ENCODE results near the gene STXBP6.
"Not testable (repeated sequence)": the region's sequence is repeated elsewhere in the genome, so short reads cannot be mapped to it uniquely, and the experiment has no call there.

The STXBP6 gene

DNA sequence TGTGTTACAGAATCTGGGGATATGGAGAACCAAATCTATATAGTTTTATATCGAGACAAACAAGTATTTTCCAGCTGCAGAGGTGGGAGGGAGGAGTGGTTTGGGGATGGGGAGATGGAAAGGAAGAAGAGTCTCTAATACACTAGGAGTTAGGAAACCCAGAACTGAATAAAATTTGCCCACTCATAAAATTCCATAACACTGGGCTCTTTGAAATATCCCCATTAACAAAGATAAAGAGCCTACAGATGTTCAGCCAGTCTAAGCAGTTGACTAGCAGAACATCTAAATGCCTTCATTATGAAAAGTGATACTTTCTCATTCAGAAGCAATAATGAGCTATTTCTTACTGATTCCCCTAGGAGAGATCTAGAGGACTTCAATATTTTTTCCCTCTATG is 264.2 kb downstream of the STXBP6 start:
- no peak for DNase-seq

DNA sequence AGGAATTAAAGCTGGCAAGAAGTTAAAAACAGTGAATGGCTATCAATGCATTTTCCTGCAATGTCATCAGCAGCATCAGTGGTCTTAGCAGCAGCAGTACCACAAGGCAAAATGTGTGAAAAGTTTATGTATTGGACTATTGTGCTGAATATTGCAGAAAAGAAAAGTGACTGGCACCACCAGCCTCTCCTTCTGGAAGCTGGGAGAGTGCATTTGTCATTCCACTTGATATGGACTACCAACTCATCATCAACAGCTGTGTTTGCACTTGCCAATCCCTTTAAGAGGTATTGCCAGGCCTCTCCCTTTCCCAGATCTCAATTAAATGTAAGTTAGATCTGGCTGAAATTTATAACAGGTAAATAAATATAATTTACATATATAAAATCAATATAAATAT is 265.0 kb downstream of the STXBP6 start:
- no peak for DNase-seq

DNA sequence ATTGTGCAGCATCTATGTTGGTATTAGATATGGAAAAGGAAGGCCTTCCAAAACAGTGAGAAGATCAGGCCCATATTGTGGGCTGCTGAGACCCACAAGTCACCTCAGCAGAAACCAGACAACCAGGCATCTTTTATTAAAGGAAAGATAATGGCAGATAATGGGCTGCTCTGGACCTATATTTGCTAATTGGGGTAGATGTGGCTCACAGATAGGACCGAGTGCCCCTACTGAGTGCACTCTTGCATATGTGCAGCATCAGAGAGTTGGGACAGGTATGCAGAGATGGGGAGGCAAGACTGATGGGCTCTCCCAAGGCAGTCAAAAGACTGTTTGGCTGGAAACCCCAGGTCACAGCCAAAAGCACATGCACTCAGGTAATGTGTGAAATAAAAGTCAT is 266.2 kb downstream of the STXBP6 start:
- no peak for DNase-seq

DNA sequence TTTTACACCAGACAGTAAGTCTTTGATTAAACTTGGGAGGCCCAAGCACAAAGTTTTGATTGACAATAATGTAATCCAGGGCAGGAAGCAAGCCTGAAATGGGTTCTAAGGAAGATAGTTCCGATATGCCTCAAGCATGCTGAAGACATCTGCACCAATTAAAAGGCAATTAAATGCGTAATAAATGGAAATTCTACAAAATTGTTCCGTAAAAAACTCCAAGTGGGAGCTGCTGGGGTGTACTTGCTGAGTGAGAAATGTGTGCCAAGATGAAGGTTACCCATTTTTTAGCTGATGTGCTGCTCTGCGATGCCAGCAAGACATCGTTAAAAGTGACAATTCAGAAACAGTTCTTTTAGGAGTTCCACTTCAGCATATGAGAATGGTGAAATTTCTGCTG is 269.7 kb downstream of the STXBP6 start:
- DNase-seq: no peak

DNA sequence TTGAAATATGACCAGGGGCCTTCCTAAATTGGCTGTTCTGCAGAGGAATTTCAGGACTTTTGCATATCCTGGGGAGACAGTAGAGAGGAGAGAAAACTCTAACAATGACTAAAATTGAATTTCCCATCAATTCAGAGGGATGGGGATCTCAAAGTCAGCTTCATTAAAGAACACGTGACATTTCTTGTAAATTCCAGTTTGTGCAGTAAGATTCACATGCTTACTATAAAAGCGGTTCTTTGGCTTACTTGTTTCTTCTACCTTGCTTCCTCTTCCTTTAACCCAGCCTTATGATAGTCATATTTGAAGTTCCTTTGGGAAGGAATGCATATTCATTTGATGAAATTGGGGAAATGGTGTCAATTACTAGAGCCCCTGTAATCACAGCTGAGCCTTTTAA is 272.3 kb downstream of the STXBP6 start:
- DNase-seq: no peak

DNA sequence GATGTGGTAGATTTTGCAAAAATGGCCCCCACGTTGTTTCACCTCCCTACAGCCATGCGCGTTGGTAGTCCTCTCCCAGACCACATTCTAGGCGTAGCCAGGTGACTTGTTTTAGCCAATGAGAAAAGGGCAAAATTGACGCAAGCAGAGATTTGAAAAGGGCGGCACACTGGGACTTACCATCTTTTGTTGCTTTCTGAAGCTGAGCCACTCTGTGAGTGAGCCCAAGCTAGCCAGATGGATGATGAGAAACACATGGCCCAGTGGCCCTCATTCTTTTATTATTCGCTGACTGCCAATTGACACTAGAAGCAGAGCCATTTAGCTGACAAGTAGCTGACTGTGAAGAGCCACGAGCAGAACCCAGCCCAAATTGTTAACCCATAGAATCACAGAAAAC is 274.0 kb downstream of the STXBP6 start:
- no peak for DNase-seq

DNA sequence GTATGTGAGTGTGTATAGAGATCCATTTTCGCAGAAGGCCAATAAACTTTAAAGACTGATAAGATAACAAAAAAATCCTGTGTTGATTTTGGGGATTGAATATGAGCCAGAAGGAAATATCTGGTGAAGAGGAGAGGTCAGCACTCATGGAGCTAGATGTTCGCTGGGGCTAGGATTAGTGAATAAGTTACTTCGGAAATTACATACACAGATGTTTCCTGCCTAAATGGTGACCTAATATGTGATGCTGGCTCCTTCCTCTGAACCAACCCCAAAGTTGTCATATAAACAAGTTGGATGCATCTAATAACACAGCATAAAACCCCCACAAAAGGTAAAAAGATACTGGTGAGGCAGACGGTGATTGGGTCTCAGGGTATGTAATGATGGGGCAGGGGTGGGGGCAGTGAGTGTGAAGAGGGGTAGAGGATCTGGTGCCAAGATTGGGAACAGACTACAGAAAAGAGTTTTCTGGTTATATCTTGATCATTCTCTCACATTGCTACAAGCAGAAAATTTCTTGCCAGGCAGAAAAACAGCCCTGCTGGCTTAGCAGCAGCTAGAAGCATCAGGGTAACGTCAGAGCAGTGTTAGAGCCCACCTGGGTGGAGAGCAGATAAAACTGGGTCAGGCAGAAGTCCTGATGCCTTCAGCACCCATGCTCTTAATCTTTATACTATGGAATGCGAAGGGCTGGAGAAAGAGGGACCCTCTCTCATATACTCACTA is 275.6 kb downstream of the STXBP6 start:
- DNase-seq: no peak

DNA sequence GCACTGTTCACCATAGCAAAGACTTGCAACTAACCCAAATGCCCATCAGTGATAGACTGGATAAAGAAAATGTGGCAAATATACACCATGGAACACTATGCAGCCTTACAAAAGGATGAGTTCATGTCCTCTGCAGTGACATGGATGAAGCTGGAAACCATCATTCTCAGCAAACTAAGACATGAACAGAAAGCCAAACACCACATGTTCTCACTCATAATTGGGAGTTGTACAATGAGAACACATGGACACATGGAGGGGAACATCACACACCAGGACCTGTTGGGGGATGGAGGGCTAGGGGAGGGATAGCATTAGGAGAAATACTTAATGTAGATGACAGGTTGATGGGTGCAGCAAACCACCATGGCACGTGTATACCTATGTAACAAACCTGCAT is 276.4 kb downstream of the STXBP6 start:
- not testable (repeated sequence) for DNase-seq

DNA sequence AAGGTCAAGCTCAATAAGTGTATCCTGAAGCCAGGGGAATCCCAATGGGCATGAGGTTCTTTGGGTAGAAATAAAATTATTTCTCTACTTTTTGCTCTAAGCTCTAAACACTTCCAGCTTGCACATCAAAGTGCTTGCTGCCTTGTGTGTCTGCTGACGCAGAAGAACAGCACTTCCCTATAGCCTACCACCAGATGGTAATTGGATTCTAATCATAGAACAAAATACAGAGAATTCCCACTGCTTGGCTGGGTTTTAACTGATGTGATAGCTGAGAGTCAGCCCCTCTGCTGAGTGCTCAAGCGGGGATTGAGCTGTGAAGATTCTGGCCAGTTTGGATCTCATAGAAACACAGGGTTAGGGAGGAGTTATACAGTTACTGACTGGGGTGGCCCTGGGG is 283.5 kb downstream of the STXBP6 start:
- no peak for DNase-seq

DNA sequence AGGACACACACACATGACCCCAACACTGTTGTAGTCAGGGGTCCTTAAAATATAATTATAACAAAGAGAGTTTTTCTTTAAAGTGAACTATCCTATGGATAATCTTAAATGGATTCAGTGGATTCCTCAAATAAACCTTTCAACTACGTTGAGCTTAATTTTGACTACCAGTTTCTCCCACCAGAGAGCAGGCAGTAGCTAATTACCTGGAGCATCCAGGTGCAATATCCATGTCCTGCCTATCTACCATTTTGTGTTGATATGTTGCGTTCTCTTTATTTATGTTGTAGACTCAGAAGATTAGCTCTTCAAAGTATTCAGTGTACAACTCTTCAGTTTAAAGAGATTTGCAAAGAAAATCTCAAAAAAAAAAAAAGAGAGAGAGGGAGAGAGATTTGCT is 288.8 kb downstream of the STXBP6 start:
- no peak for DNase-seq

All from inflammatory macrophage treated with lipopolysaccharide for 4 hours (primary cell).